NCI-H82 (cell line): ENCODE results near the gene SEPTIN10.
"Not testable (repeated sequence)": the region's sequence is repeated elsewhere in the genome, so short reads cannot be mapped to it uniquely, and the experiment has no call there.

Experiments used
- DNase-seq: peaks from one replicate; lab custom pipeline; 2025; lab: John Stamatoyannopoulos, UW

SEPTIN10 gene

GRCh38 chr2:109601783-109602182 lies 12.0 kb downstream of the SEPTIN10 start:
- DNase-seq, result peak; percentile 65

- DNase-seq, result no peak
These were observed 16.5 kb downstream of the SEPTIN10 start for GRCh38 chr2:109597283-109597682.

GRCh38 chr2:109595644-109596043 lies 18.1 kb downstream of the SEPTIN10 start:
- DNase-seq, result no peak

- no peak for DNase-seq
These were observed 19.4 kb downstream of the SEPTIN10 start for GRCh38 chr2:109594246-109594885.

GRCh38 chr2:109592905-109593304 lies 20.9 kb downstream of the SEPTIN10 start:
- no peak for DNase-seq

- DNase-seq, result no peak
These were observed 22.6 kb downstream of the SEPTIN10 start for GRCh38 chr2:109591206-109591605.

- DNase-seq, result no peak
These were observed 27.1 kb downstream of the SEPTIN10 start for GRCh38 chr2:109586687-109587086.

GRCh38 chr2:109582928-109583895 lies 30.6 kb downstream of the SEPTIN10 start:
- DNase-seq, result no peak

GRCh38 chr2:109577630-109578029 lies 36.1 kb downstream of the SEPTIN10 start:
- DNase-seq, result not testable (repeated sequence)

GRCh38 chr2:109575373-109575772 lies 38.4 kb downstream of the SEPTIN10 start:
- no peak for DNase-seq

- DNase-seq, result no peak
These were observed 49.7 kb downstream of the SEPTIN10 start for GRCh38 chr2:109563980-109564550.

GRCh38 chr2:109563288-109563687 lies 50.5 kb downstream of the SEPTIN10 start:
- no peak for DNase-seq

- no peak for DNase-seq
These were observed 51.3 kb downstream of the SEPTIN10 start for GRCh38 chr2:109562421-109562820.

- DNase-seq, result no peak
These were observed 53.5 kb downstream of the SEPTIN10 start for GRCh38 chr2:109560265-109560664.

GRCh38 chr2:109558076-109558882 lies 55.5 kb downstream of the SEPTIN10 start:
- DNase-seq, result no peak

- DNase-seq, result no peak
These were observed 56.5 kb downstream of the SEPTIN10 start for GRCh38 chr2:109557309-109557708.

GRCh38 chr2:109555346-109555900 lies 58.3 kb downstream of the SEPTIN10 start:
- no peak for DNase-seq

- DNase-seq, result no peak
These were observed 59.0 kb downstream of the SEPTIN10 start for GRCh38 chr2:109554758-109555157.

- no peak for DNase-seq
These were observed 64.7 kb downstream of the SEPTIN10 start for GRCh38 chr2:109549016-109549590.

GRCh38 chr2:109547280-109547679 lies 66.5 kb downstream of the SEPTIN10 start:
- DNase-seq, result no peak
